ENCODE data around the gene PRKCSH. TPM values are rescaled to one million over a fixed set of nuclear protein-coding genes. Genes with fewer than 3 reads are reported as not detected.

PRKCSH gene
- total RNA-seq, 1 experiment from 2014 or later, result 431 TPM

DNA sequence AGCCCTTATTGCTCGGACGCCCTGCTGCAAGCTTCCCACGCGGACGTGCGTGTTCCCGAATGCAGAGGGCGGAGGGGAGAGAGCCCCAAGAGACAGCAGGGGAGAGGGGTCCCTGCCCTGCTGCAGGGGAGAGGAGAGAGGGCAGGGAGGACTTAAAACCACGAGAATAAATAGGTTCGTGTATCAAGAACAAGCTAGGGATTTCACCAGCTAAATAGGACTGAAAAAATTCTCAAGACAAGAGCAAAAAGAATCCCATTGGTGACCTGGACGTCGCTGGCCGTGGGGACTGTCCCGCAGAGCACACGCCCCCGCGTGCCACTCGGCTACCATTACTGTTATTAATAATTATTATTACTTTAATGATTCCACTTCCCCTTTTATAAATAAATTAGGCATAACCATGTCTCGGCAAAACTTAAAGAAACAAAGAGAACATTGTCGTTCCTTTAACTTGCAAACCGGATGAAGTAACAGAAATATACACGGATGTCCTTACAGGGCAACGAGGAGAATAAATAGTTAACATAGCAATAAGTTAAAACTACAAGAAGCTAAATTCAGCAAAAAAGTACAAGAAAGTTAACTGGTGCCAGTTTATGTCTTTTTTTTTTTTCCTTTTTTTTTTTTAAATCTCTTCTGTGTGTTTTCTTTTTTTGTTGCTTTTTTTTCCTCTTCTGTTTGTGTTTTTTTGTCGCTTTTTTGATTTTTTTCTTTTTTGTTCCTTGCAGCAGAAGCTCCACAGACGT, 16.6 kb downstream of the PRKCSH start:
- no peak overlapping the region for H2AK5ac ChIP-seq (ENCODE audit: insufficient read length, low read length)
- no peak overlapping the region for H3K18ac ChIP-seq (ENCODE audit: insufficient read length, low read depth, low read length)
- H3K4ac ChIP-seq (ENCODE audit: low read depth, low read length), result no peak overlapping the region
- H4K5ac ChIP-seq (ENCODE audit: insufficient read length, low read depth, low read length), result no peak overlapping the region
- no peak overlapping the region for H2BK20ac ChIP-seq (ENCODE audit: low read depth, low read length, poor library complexity, severe bottlenecking)
- no peak overlapping the region for H3K14ac ChIP-seq (ENCODE audit: insufficient read depth, low read length)
- H2AFZ ChIP-seq (ENCODE audit: low read length), result no peak overlapping the region
- H2BK12ac ChIP-seq (ENCODE audit: insufficient read length, low read depth, low read length), result no peak overlapping the region
- no peak overlapping the region for H3K4me2 ChIP-seq (ENCODE audit: insufficient read depth, insufficient read length, low read length)
- TF ChIP-seq, protein P1, sequence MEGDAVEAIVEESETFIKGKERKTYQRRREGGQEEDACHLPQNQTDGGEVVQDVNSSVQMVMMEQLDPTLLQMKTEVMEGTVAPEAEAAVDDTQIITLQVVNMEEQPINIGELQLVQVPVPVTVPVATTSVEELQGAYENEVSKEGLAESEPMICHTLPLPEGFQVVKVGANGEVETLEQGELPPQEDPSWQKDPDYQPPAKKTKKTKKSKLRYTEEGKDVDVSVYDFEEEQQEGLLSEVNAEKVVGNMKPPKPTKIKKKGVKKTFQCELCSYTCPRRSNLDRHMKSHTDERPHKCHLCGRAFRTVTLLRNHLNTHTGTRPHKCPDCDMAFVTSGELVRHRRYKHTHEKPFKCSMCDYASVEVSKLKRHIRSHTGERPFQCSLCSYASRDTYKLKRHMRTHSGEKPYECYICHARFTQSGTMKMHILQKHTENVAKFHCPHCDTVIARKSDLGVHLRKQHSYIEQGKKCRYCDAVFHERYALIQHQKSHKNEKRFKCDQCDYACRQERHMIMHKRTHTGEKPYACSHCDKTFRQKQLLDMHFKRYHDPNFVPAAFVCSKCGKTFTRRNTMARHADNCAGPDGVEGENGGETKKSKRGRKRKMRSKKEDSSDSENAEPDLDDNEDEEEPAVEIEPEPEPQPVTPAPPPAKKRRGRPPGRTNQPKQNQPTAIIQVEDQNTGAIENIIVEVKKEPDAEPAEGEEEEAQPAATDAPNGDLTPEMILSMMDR (conservative IDR thresholded peaks at IDR 0.05), result no peak
- no peak overlapping the region for H3K9ac ChIP-seq (ENCODE audit: extremely low read depth, insufficient read length, low read length)
- no peaks in the 10 kb centered on the region for H3K27me3 ChIP-seq (ENCODE audit: insufficient read depth, low read length)
- H4K91ac ChIP-seq (ENCODE audit: insufficient read length, low read depth, low read length), result no peak overlapping the region
- H4K20me1 ChIP-seq (ENCODE audit: control insufficient read depth, insufficient read depth, insufficient read length), result no peaks in the 10 kb centered on the region
- no peak overlapping the region for H3T11ph ChIP-seq (ENCODE audit: low read length)
- H3K79me1 ChIP-seq (ENCODE audit: insufficient read depth, low read depth, low read length, poor library complexity, severe bottlenecking), result no peaks in the 10 kb centered on the region
- no peaks in the 10 kb centered on the region; a peak in 1 of 5 replicates for H3K9me3 Mint-ChIP-seq
- H3K23ac ChIP-seq (ENCODE audit: insufficient read length, low read depth, low read length), result no peak overlapping the region
- no peak overlapping the region for H2BK120ac ChIP-seq (ENCODE audit: low read depth, low read length, poor library complexity, severe bottlenecking)
- no peaks in the 10 kb centered on the region for H3K23me2 ChIP-seq (ENCODE audit: insufficient read length, low read depth, low read length, poor library complexity, severe bottlenecking)
- H2BK15ac ChIP-seq (ENCODE audit: low read depth, low read length), result no peak overlapping the region
- peak overlapping the region in 2 of 3 experiments; percentile 72 to 83; a peak in 3 of 7 replicates for H3K27ac Mint-ChIP-seq
- peak overlapping the region in 1 of 2 experiments; percentile 18; a peak in 2 of 5 replicates for H3K4me3 Mint-ChIP-seq
- H3K27ac ChIP-seq (ENCODE audit: insufficient read length, low read depth, low read length), result no peak overlapping the region
- no peaks in the 10 kb centered on the region for H3K4me1 ChIP-seq (ENCODE audit: insufficient read depth, low read length)
- H3K79me2 ChIP-seq (ENCODE audit: insufficient read depth, low read length), result no peaks in the 10 kb centered on the region
- H3K56ac ChIP-seq (ENCODE audit: insufficient read length, low read depth, low read length), result no peak overlapping the region
- no CpG with 5 or more reads among the region's 25 CpGs for WGBS (ENCODE audit: extremely low coverage, insufficient read length, low lambda C conversion rate)
- peaks cover 15 to 39% of the 10 kb centered on the region in 2 experiments for H3K4me1 Mint-ChIP-seq
- H3K9me3 ChIP-seq (ENCODE audit: control insufficient read depth, low read depth, low read length), result no peaks in the 10 kb centered on the region
- H2BK5ac ChIP-seq (ENCODE audit: insufficient read length, low read length), result no peak overlapping the region
- DNase-seq, result peak; percentile 31
- H4K8ac ChIP-seq (replicated peaks; ENCODE audit: insufficient read length, low read depth, low read length), result no peak overlapping the region
- peaks cover 6 to 27% (median 25%) of the 10 kb centered on the region in 3 experiments; a peak in 6 of 7 replicates for H3K36me3 Mint-ChIP-seq (ENCODE audit: insufficient read depth in 1 of 3, low read depth in 3 of 3)
- no peaks in the 10 kb centered on the region for H3K27me3 Mint-ChIP-seq (ENCODE audit: low read depth)

Data from H9 (cell line).